Nephron progenitor cell (in vitro differentiated cells): Measurements from ENCODE around the gene MTO1.
A peak's percentile ranks its signal among the peaks of the same experiment; 100 is the strongest.
"Not testable (repeated sequence)": the region's sequence is repeated elsewhere in the genome, so short reads cannot be mapped to it uniquely, and the experiment has no call there.

Experiments used
- DNase-seq: peaks from one replicate; pipeline ENCODE4 v3.0.0; 2021
- H3K27ac Mint-ChIP-seq: 2 replicates; pipeline ENCODE4 v1.8.0; 2021; ENCODE audit warnings: mild to moderate bottlenecking, moderate library complexity, mixed read lengths
- H3K27me3 Mint-ChIP-seq: 2 replicates; pipeline ENCODE4 v1.8.0; 2021; ENCODE audit warnings: mild to moderate bottlenecking, low read depth, mixed read lengths; ENCODE audit not compliant: poor library complexity
- H3K36me3 Mint-ChIP-seq: 2 replicates; pipeline ENCODE4 v1.8.0; 2021; ENCODE audit warnings: low read depth, mixed read lengths
- H3K4me1 Mint-ChIP-seq: 2 replicates; pipeline ENCODE4 v1.8.0; 2021; ENCODE audit warnings: mixed read lengths
- H3K4me3 Mint-ChIP-seq: 2 replicates; pipeline ENCODE4 v1.8.0; 2021; ENCODE audit warnings: mild to moderate bottlenecking, moderate library complexity, mixed read lengths
- H3K9me3 Mint-ChIP-seq: 2 replicates; pipeline ENCODE4 v1.8.0; 2021; ENCODE audit warnings: mild to moderate bottlenecking, moderate library complexity, mixed read lengths
- CTCF ChIP-seq: fragments of 200-600 bp; sonication (generic); IDR thresholded peaks from 2 replicates; pipeline ENCODE4 v1.5.0; 2021; ENCODE audit warnings: antibody characterized with exemption

MTO1 gene

GRCh38 chr6:73515204-73515655 is 53.7 kb downstream of the MTO1 start:
- no peaks in the 10 kb centered on the region for H3K9me3 Mint-ChIP-seq
- H3K27me3 Mint-ChIP-seq = peaks cover 2% of the 10 kb centered on the region
- DNase-seq = no peak
- peaks cover 56% of the 10 kb centered on the region for H3K36me3 Mint-ChIP-seq
- no peak for TF ChIP-seq CTCF
- peak overlapping the region; percentile 84 for H3K27ac Mint-ChIP-seq
- H3K4me1 Mint-ChIP-seq = peaks cover 34% of the 10 kb centered on the region
- no peak overlapping the region for H3K4me3 Mint-ChIP-seq

GRCh38 chr6:73516514-73517489 is 55.3 kb downstream of the MTO1 start:
- H3K36me3 Mint-ChIP-seq = peaks cover 60% of the 10 kb centered on the region
- no peak for DNase-seq
- H3K27ac Mint-ChIP-seq = peak overlapping the region; percentile 84
- peaks cover 36% of the 10 kb centered on the region for H3K4me1 Mint-ChIP-seq
- H3K27me3 Mint-ChIP-seq = peaks cover 2% of the 10 kb centered on the region
- H3K4me3 Mint-ChIP-seq = peak overlapping the region; percentile 63
- no peak for TF ChIP-seq CTCF
- H3K9me3 Mint-ChIP-seq = no peaks in the 10 kb centered on the region

GRCh38 chr6:73518100-73518981 is 56.8 kb downstream of the MTO1 start:
- H3K9me3 Mint-ChIP-seq, DNase-seq, H3K27me3 Mint-ChIP-seq: not testable (repeated sequence)
- H3K4me3 Mint-ChIP-seq = peak overlapping the region; percentile 99
- H3K4me1 Mint-ChIP-seq = peaks cover 41% of the 10 kb centered on the region
- H3K27ac Mint-ChIP-seq = peak overlapping the region; percentile 92
- H3K36me3 Mint-ChIP-seq = peaks cover 59% of the 10 kb centered on the region

- DNase-seq, H3K9me3 Mint-ChIP-seq, H3K27me3 Mint-ChIP-seq: not testable (repeated sequence)
- H3K36me3 Mint-ChIP-seq = peaks cover 59% of the 10 kb centered on the region
- H3K4me1 Mint-ChIP-seq = peaks cover 41% of the 10 kb centered on the region
- peak overlapping the region; percentile 100 for H3K27ac Mint-ChIP-seq
- H3K4me3 Mint-ChIP-seq = peak overlapping the region; percentile 99
Measured at GRCh38 chr6:73518982-73519881, 57.7 kb downstream of the MTO1 start.

- Mint-ChIP-seq H3K36me3 (peaks cover 53% of the 10 kb centered on the region), H3K27ac (peak overlapping the region; percentile 100), H3K27me3 (no peaks in the 10 kb centered on the region), H3K9me3 (peaks cover 3% of the 10 kb centered on the region), H3K4me1 (peaks cover 41% of the 10 kb centered on the region), H3K4me3 (peak overlapping the region; percentile 99)
- peak; percentile 64 for DNase-seq
- no peak for TF ChIP-seq CTCF
Measured at GRCh38 chr6:73519926-73520687, 58.6 kb downstream of the MTO1 start.
